Stimulated activated CD4-positive, alpha-beta T cell treated with anti-CD3 and anti-CD28 coated beads, Interleukin-4, amount 100 ng/mL, for 24 hours (primary cell): ENCODE measurements around the gene ENOSF1.

Experiments
- DNase-seq: peaks from one replicate; pipeline ENCODE4 v3.0.0-alpha.2; 2020

ENOSF1 gene

GRCh38 chr18:670522-670921, 41.9 kb downstream of the ENOSF1 start:
- DNase-seq = no peak

GRCh38 chr18:669077-669476, 43.4 kb downstream of the ENOSF1 start:
- no peak for DNase-seq

- no peak for DNase-seq
Observed at GRCh38 chr18:668260-668659, 44.2 kb downstream of the ENOSF1 start.

GRCh38 chr18:666628-667027, 45.8 kb downstream of the ENOSF1 start:
- DNase-seq = no peak

- no peak for DNase-seq
Observed at GRCh38 chr18:666177-666576, 46.3 kb downstream of the ENOSF1 start.

- no peak for DNase-seq
Observed at GRCh38 chr18:662197-662596, 50.2 kb downstream of the ENOSF1 start.

GRCh38 chr18:659597-659996, 52.8 kb downstream of the ENOSF1 start:
- DNase-seq = no peak

- no peak for DNase-seq
Observed at GRCh38 chr18:658947-659533, 53.4 kb downstream of the ENOSF1 start.

- peak; percentile 63 for DNase-seq
Observed at GRCh38 chr18:658001-658946, 54.2 kb downstream of the ENOSF1 start.

GRCh38 chr18:657311-658000, 55.0 kb downstream of the ENOSF1 start, which contains the start of gene TYMS:
TSS of gene TYMS (plus strand) at chr18:657653. CDS start at chr18:657743, 90 bp downstream.
- peak; percentile 27 for DNase-seq

- DNase-seq = no peak
Observed at GRCh38 chr18:655445-655844, 57.0 kb downstream of the ENOSF1 start.

- DNase-seq = no peak
Observed at GRCh38 chr18:654601-655000, 57.8 kb downstream of the ENOSF1 start.

GRCh38 chr18:653512-653911, 58.9 kb downstream of the ENOSF1 start:
- DNase-seq = no peak

GRCh38 chr18:652131-652530, 60.3 kb downstream of the ENOSF1 start:
- no peak for DNase-seq

GRCh38 chr18:650428-650858, 62.0 kb downstream of the ENOSF1 start:
- DNase-seq = no peak

- DNase-seq = no peak
Observed at GRCh38 chr18:649341-649740, 63.1 kb downstream of the ENOSF1 start.

- DNase-seq = no peak
Observed at GRCh38 chr18:647304-647703, 65.1 kb downstream of the ENOSF1 start.

- no peak for DNase-seq
Observed at GRCh38 chr18:644395-645004, 67.9 kb downstream of the ENOSF1 start.

GRCh38 chr18:641224-641623, 71.2 kb downstream of the ENOSF1 start:
- no peak for DNase-seq

- DNase-seq = no peak
Observed at GRCh38 chr18:635171-635570, 77.3 kb downstream of the ENOSF1 start.

GRCh38 chr18:634551-635045, 77.8 kb downstream of the ENOSF1 start:
- DNase-seq = no peak

GRCh38 chr18:631560-631959, 80.9 kb downstream of the ENOSF1 start:
- DNase-seq = no peak
